SK-N-SH treated with all-trans-retinoic acid at 6 μM for 48 hours (cell line): Measurements from ENCODE around the gene MAST3.
A peak's percentile ranks its signal among the peaks of the same experiment; 100 is the strongest.

ENCODE experiments used
- BACH2 ChIP-seq: fragments of 250-450 bp; sonication (Bioruptor Pico); IDR thresholded peaks from 2 replicates; pipeline ENCODE4 v1.9.0; 2021; ENCODE audit warnings: mild to moderate bottlenecking, borderline replicate concordance
- CREB5 ChIP-seq: fragments of 250-450 bp; sonication (Bioruptor Pico); IDR thresholded peaks from 2 replicates; pipeline ENCODE4 v1.5.1; 2020; ENCODE audit warnings: low read depth, mild to moderate bottlenecking, moderate library complexity
- CSDC2 ChIP-seq: fragments of 250-450 bp; sonication (Bioruptor Pico); IDR thresholded peaks from 2 replicates; pipeline ENCODE4 v1.5.0; 2020; ENCODE audit warnings: mild to moderate bottlenecking, moderate library complexity
- ESRRG ChIP-seq: fragments of 250-450 bp; sonication (Bioruptor Pico); IDR thresholded peaks from 2 replicates; pipeline ENCODE4 v1.6.1; 2021; ENCODE audit warnings: mild to moderate bottlenecking
- GLIS3 ChIP-seq: fragments of 250-450 bp; sonication (Bioruptor Pico); IDR thresholded peaks from 2 replicates; pipeline ENCODE4 v1.5.0; 2020; ENCODE audit warnings: mild to moderate bottlenecking, moderate library complexity
- OSR1 ChIP-seq: fragments of 250-450 bp; sonication (Bioruptor Pico); IDR thresholded peaks from 2 replicates; pipeline ENCODE4 v1.8.0; 2022; ENCODE audit warnings: moderate library complexity, mild to moderate bottlenecking, inconsistent platforms
- PATZ1 ChIP-seq: fragments of 250-450 bp; sonication (Bioruptor Pico); IDR thresholded peaks from 2 replicates; pipeline ENCODE4 v1.8.0; 2020; ENCODE audit warnings: mild to moderate bottlenecking, moderate library complexity, borderline replicate concordance
- SNAI2 ChIP-seq: fragments of 250-450 bp; sonication (Bioruptor Pico); IDR thresholded peaks from 2 replicates; pipeline ENCODE4 v1.5.0; 2020; ENCODE audit warnings: mild to moderate bottlenecking, moderate library complexity
- TCF4 ChIP-seq: fragments of 250-450 bp; sonication (Bioruptor Pico); IDR thresholded peaks from 2 replicates; pipeline ENCODE4 v1.8.0; 2021; ENCODE audit warnings: mild to moderate bottlenecking, moderate library complexity, borderline replicate concordance
- TOX ChIP-seq: fragments of 250-450 bp; sonication (Bioruptor Pico); IDR thresholded peaks from 2 replicates; pipeline ENCODE4 v1.8.0; 2021; ENCODE audit warnings: mild to moderate bottlenecking, moderate library complexity, borderline replicate concordance
- ZFP3 ChIP-seq: fragments of 250-450 bp; sonication (Bioruptor Pico); IDR thresholded peaks from 2 replicates; pipeline ENCODE4 v1.5.0; 2020; ENCODE audit warnings: mild to moderate bottlenecking, moderate library complexity
- ZFP30 ChIP-seq: fragments of 450-650 bp; formaldehyde crosslinking; IDR thresholded peaks from 2 replicates; pipeline ENCODE4 v1.5.0; 2022; ENCODE audit warnings: mild to moderate bottlenecking, moderate library complexity
- ZNF8 ChIP-seq: fragments of 450-650 bp; formaldehyde crosslinking; IDR thresholded peaks from 2 replicates; pipeline ENCODE4 v1.5.0; 2020; ENCODE audit warnings: mild to moderate bottlenecking, moderate library complexity

GRCh38 chr19:18122860-18123795 is 25.6 kb downstream of the MAST3 start:
- TF ChIP-seq CSDC2, result no peak
- peak; percentile 98 for TF ChIP-seq ZFP3
- no peak for TF ChIP-seq PATZ1 (CRISPR knock-in tag)
- TF ChIP-seq ESRRG (CRISPR knock-in tag), result no peak
- no peak for TF ChIP-seq GLIS3 (CRISPR knock-in tag)
- TF ChIP-seq SNAI2, result no peak
- TF ChIP-seq TOX (CRISPR knock-in tag), result no peak
- TF ChIP-seq ZNF8, result no peak
- TF ChIP-seq TCF4, result no peak
- TF ChIP-seq OSR1 (CRISPR knock-in tag), result no peak
- no peak for TF ChIP-seq CREB5 (CRISPR knock-in tag)
- TF ChIP-seq BACH2 (CRISPR knock-in tag), result no peak
- TF ChIP-seq ZFP30, result no peak
